SK-N-SH treated with all-trans-retinoic acid at 6 μM for 48 hours (cell line): Measurements from ENCODE around the gene ANAPC4.

Source experiments
- ATAC-seq: fragments of 200-7000 bp; cut with Tn5 transposase; 3 replicates; pipeline ENCODE4 v1.9.1; 2020; ENCODE audit warnings: mild to moderate bottlenecking, moderate library complexity
- ARNTL ChIP-seq: fragments of 450-650 bp; formaldehyde crosslinking; IDR thresholded peaks from 2 replicates; pipeline ENCODE4 v1.5.0; 2020; ENCODE audit warnings: low read depth, mild to moderate bottlenecking, moderate library complexity, borderline replicate concordance
- BACH2 ChIP-seq: fragments of 250-450 bp; sonication (Bioruptor Pico); IDR thresholded peaks from 2 replicates; pipeline ENCODE4 v1.9.0; 2021; ENCODE audit warnings: mild to moderate bottlenecking, borderline replicate concordance
- CSDC2 ChIP-seq: fragments of 250-450 bp; sonication (Bioruptor Pico); IDR thresholded peaks from 2 replicates; pipeline ENCODE4 v1.5.0; 2020; ENCODE audit warnings: mild to moderate bottlenecking, moderate library complexity
- ESRRG ChIP-seq: fragments of 250-450 bp; sonication (Bioruptor Pico); IDR thresholded peaks from 2 replicates; pipeline ENCODE4 v1.6.1; 2021; ENCODE audit warnings: mild to moderate bottlenecking
- GLIS3 ChIP-seq: fragments of 250-450 bp; sonication (Bioruptor Pico); IDR thresholded peaks from 2 replicates; pipeline ENCODE4 v1.5.0; 2020; ENCODE audit warnings: mild to moderate bottlenecking, moderate library complexity
- ISL1 ChIP-seq: fragments of 250-450 bp; sonication (Bioruptor Pico); IDR thresholded peaks from 2 replicates; pipeline ENCODE4 v2.1.2; 2022; ENCODE audit warnings: mild to moderate bottlenecking, moderate library complexity
- OSR1 ChIP-seq: fragments of 250-450 bp; sonication (Bioruptor Pico); IDR thresholded peaks from 2 replicates; pipeline ENCODE4 v1.8.0; 2022; ENCODE audit warnings: moderate library complexity, mild to moderate bottlenecking, inconsistent platforms
- SNAI2 ChIP-seq: fragments of 250-450 bp; sonication (Bioruptor Pico); IDR thresholded peaks from 2 replicates; pipeline ENCODE4 v1.5.0; 2020; ENCODE audit warnings: mild to moderate bottlenecking, moderate library complexity
- TCF4 ChIP-seq: fragments of 250-450 bp; sonication (Bioruptor Pico); IDR thresholded peaks from 2 replicates; pipeline ENCODE4 v1.8.0; 2021; ENCODE audit warnings: mild to moderate bottlenecking, moderate library complexity, borderline replicate concordance
- TOX ChIP-seq: fragments of 250-450 bp; sonication (Bioruptor Pico); IDR thresholded peaks from 2 replicates; pipeline ENCODE4 v1.8.0; 2021; ENCODE audit warnings: mild to moderate bottlenecking, moderate library complexity, borderline replicate concordance
- ZC3H10 ChIP-seq: fragments of 250-450 bp; sonication (Bioruptor Pico); IDR thresholded peaks from 2 replicates; pipeline ENCODE4 v1.5.1; 2021; ENCODE audit warnings: mild to moderate bottlenecking, moderate library complexity
- ZFP3 ChIP-seq: fragments of 250-450 bp; sonication (Bioruptor Pico); IDR thresholded peaks from 2 replicates; pipeline ENCODE4 v1.5.0; 2020; ENCODE audit warnings: mild to moderate bottlenecking, moderate library complexity
- ZFP30 ChIP-seq: fragments of 450-650 bp; formaldehyde crosslinking; IDR thresholded peaks from 2 replicates; pipeline ENCODE4 v1.5.0; 2022; ENCODE audit warnings: mild to moderate bottlenecking, moderate library complexity
- ZNF565 ChIP-seq: fragments of 450-650 bp; formaldehyde crosslinking; conservative IDR thresholded peaks from 2 replicates; pipeline ENCODE4 v1.5.0; 2020; ENCODE audit warnings: low read depth, mild to moderate bottlenecking, moderate library complexity
- ZNF70 ChIP-seq: fragments of 450-650 bp; formaldehyde crosslinking; IDR thresholded peaks from 2 replicates; pipeline ENCODE4 v1.5.0; 2020; ENCODE audit warnings: mild to moderate bottlenecking, moderate library complexity
- ZNF8 ChIP-seq: fragments of 450-650 bp; formaldehyde crosslinking; IDR thresholded peaks from 2 replicates; pipeline ENCODE4 v1.5.0; 2020; ENCODE audit warnings: mild to moderate bottlenecking, moderate library complexity
- TF ChIP-seq, protein P1 (sequence below): fragments of 250-450 bp; sonication (Bioruptor Pico); IDR thresholded peaks from 2 replicates; pipeline ENCODE4 v1.5.0; 2020; ENCODE audit warnings: mild to moderate bottlenecking, moderate library complexity
- TF ChIP-seq, protein P2 (sequence below): fragments of 250-450 bp; sonication (Bioruptor Pico); IDR thresholded peaks from 2 replicates; pipeline ENCODE4 v1.5.1; 2021; ENCODE audit warnings: mild to moderate bottlenecking, moderate library complexity
- TF ChIP-seq, protein P3 (sequence below): fragments of 250-450 bp; sonication (Bioruptor Pico); IDR thresholded peaks from 2 replicates; pipeline ENCODE4 v1.5.1; 2020; ENCODE audit warnings: low read depth, mild to moderate bottlenecking, moderate library complexity
- TF ChIP-seq, protein P4 (sequence below): fragments of 250-450 bp; sonication (Bioruptor Pico); IDR thresholded peaks from 2 replicates; pipeline ENCODE4 v1.8.0; 2021; ENCODE audit warnings: low read depth, mild to moderate bottlenecking, moderate library complexity, borderline replicate concordance
- TF ChIP-seq, protein P5 (sequence below): fragments of 250-450 bp; sonication (Bioruptor Pico); IDR thresholded peaks from 2 replicates; pipeline ENCODE4 v1.8.0; 2020; ENCODE audit warnings: mild to moderate bottlenecking, moderate library complexity, borderline replicate concordance

ANAPC4 gene

DNA sequence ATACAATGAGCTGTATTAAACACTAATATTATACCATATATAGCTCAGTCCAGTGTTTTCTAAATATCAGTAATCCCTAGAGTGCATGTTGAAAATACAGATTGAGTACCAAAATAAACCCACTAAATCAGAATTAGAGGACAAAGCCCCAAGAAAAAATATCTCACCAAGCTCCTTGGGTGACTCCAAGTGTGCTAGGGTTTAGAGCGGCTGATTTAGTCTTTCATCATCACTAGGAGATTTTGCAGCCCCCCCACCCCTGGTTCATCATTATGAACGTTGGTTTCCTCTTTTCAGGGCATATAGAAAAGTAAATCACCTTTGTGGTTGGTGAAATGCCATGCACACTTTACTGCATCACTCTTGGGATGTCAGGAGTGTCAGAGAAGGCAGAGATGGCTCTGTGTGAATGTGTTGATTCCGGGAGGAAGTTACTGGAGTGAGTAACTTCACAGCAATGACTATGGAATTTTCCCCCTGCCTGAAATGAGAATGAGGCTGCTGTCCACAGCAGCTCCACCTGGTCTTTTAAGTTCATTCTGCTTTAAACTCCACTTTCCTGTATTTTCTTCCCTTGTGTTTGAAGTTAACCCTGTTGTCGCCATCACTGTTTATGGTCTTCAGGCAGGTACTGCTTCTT lies 25.2 kb upstream of the ANAPC4 start:
- ATAC-seq, result peak; percentile 93
- TF ChIP-seq ISL1, result no peak
- TF ChIP-seq ARNTL (CRISPR knock-in tag), result no peak
- no peak for TF ChIP-seq OSR1
- no peak for TF ChIP-seq ZFP3
- TF ChIP-seq CSDC2 (CRISPR knock-in tag), result no peak

DNA sequence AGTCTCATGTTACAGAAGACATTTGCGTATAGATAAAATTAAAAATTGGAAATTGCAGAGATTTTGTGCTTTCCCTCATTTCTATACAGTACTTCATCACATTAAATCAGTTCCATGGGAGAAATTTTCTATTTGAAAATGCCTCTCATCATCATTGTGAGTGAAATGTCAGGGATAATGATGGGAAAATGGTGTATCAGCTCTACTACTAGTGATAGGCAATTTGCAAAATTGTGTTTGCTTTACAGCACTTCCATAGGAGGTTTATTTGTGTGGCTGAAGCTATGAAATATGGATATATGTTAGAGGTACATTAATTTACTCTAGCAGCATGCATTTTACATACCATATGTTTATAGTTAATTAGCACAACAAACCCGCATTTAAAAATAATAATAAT lies 21.0 kb upstream of the ANAPC4 start:
- no peak for ATAC-seq
- TF ChIP-seq TCF4 (CRISPR knock-in tag), result no peak
- TF ChIP-seq ZC3H10 (CRISPR knock-in tag), result no peak
- TF ChIP-seq, protein P1, sequence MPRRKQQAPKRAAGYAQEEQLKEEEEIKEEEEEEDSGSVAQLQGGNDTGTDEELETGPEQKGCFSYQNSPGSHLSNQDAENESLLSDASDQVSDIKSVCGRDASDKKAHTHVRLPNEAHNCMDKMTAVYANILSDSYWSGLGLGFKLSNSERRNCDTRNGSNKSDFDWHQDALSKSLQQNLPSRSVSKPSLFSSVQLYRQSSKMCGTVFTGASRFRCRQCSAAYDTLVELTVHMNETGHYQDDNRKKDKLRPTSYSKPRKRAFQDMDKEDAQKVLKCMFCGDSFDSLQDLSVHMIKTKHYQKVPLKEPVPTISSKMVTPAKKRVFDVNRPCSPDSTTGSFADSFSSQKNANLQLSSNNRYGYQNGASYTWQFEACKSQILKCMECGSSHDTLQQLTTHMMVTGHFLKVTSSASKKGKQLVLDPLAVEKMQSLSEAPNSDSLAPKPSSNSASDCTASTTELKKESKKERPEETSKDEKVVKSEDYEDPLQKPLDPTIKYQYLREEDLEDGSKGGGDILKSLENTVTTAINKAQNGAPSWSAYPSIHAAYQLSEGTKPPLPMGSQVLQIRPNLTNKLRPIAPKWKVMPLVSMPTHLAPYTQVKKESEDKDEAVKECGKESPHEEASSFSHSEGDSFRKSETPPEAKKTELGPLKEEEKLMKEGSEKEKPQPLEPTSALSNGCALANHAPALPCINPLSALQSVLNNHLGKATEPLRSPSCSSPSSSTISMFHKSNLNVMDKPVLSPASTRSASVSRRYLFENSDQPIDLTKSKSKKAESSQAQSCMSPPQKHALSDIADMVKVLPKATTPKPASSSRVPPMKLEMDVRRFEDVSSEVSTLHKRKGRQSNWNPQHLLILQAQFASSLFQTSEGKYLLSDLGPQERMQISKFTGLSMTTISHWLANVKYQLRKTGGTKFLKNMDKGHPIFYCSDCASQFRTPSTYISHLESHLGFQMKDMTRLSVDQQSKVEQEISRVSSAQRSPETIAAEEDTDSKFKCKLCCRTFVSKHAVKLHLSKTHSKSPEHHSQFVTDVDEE, result no peak
- TF ChIP-seq, protein P2, sequence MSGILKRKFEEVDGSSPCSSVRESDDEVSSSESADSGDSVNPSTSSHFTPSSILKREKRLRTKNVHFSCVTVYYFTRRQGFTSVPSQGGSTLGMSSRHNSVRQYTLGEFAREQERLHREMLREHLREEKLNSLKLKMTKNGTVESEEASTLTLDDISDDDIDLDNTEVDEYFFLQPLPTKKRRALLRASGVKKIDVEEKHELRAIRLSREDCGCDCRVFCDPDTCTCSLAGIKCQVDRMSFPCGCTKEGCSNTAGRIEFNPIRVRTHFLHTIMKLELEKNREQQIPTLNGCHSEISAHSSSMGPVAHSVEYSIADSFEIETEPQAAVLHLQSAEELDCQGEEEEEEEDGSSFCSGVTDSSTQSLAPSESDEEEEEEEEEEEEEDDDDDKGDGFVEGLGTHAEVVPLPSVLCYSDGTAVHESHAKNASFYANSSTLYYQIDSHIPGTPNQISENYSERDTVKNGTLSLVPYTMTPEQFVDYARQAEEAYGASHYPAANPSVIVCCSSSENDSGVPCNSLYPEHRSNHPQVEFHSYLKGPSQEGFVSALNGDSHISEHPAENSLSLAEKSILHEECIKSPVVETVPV (CRISPR knock-in tag), result no peak
- TF ChIP-seq ZNF8 (CRISPR knock-in tag), result no peak
- no peak for TF ChIP-seq ZNF565 (CRISPR knock-in tag)
- TF ChIP-seq ISL1, result no peak
- TF ChIP-seq, protein P3, sequence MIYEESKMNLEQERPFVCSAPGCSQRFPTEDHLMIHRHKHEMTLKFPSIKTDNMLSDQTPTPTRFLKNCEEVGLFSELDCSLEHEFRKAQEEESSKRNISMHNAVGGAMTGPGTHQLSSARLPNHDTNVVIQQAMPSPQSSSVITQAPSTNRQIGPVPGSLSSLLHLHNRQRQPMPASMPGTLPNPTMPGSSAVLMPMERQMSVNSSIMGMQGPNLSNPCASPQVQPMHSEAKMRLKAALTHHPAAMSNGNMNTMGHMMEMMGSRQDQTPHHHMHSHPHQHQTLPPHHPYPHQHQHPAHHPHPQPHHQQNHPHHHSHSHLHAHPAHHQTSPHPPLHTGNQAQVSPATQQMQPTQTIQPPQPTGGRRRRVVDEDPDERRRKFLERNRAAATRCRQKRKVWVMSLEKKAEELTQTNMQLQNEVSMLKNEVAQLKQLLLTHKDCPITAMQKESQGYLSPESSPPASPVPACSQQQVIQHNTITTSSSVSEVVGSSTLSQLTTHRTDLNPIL (CRISPR knock-in tag), result no peak
- no peak for TF ChIP-seq ZNF70
- no peak for TF ChIP-seq ARNTL (CRISPR knock-in tag)
- no peak for TF ChIP-seq BACH2 (CRISPR knock-in tag)
- no peak for TF ChIP-seq ZFP30 (CRISPR knock-in tag)
- no peak for TF ChIP-seq CSDC2 (CRISPR knock-in tag)
- TF ChIP-seq GLIS3 (CRISPR knock-in tag), result no peak
- TF ChIP-seq OSR1, result no peak
- TF ChIP-seq, protein P4, sequence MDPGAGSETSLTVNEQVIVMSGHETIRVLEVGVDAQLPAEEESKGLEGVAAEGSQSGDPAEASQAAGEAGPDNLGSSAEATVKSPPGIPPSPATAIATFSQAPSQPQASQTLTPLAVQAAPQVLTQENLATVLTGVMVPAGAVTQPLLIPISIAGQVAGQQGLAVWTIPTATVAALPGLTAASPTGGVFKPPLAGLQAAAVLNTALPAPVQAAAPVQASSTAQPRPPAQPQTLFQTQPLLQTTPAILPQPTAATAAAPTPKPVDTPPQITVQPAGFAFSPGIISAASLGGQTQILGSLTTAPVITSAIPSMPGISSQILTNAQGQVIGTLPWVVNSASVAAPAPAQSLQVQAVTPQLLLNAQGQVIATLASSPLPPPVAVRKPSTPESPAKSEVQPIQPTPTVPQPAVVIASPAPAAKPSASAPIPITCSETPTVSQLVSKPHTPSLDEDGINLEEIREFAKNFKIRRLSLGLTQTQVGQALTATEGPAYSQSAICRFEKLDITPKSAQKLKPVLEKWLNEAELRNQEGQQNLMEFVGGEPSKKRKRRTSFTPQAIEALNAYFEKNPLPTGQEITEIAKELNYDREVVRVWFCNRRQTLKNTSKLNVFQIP, result no peak
- no peak for TF ChIP-seq SNAI2 (CRISPR knock-in tag)
- TF ChIP-seq TOX (CRISPR knock-in tag), result no peak
- TF ChIP-seq, protein P5, sequence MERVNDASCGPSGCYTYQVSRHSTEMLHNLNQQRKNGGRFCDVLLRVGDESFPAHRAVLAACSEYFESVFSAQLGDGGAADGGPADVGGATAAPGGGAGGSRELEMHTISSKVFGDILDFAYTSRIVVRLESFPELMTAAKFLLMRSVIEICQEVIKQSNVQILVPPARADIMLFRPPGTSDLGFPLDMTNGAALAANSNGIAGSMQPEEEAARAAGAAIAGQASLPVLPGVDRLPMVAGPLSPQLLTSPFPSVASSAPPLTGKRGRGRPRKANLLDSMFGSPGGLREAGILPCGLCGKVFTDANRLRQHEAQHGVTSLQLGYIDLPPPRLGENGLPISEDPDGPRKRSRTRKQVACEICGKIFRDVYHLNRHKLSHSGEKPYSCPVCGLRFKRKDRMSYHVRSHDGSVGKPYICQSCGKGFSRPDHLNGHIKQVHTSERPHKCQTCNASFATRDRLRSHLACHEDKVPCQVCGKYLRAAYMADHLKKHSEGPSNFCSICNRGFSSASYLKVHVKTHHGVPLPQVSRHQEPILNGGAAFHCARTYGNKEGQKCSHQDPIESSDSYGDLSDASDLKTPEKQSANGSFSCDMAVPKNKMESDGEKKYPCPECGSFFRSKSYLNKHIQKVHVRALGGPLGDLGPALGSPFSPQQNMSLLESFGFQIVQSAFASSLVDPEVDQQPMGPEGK, result no peak
- TF ChIP-seq, all 23 proteins: peak for 0

DNA sequence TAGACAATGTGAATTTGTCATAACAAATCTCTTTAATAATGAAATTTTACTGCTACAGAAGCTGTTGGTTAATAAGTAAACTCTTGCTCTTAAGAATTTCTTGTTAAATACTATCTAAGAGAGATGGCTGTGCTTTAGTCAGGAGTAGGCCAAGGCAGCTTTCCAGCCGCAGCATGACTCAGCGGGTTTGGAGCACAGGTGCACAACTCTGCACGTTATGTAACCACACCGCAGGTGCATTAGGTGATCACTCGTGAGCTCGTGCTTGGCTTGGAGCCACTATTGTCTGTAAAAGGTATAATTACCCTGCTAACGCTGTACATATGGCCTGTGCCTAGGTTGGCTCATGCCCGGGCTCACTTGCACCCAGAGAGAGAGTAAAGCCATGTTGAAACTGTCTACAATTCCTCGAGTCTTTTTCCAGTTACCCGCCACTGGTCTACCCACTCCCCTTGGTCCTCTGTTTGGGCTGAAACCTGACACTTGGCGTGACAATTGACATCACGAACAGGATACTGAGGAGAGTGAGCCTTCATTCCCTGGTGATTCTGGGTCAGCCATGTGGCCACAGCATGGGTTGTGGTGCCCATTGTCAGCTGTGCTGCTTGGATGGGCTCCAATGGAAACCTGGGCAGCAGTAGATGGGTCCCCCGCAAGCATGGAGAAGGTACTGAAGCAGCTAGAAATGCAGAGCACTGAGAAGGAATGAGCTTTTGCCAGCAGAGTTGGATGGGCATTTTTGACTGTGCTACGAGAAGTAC lies 18.4 kb upstream of the ANAPC4 start:
- TF ChIP-seq ZFP3 (no peak), GLIS3 (CRISPR knock-in tag) (no peak), ESRRG (no peak)
- TF ChIP-seq, protein P1, result no peak
- no peak for ATAC-seq
